Common myeloid progenitor, CD34-positive (primary cell): ENCODE results near the gene ARL11.
"Not testable (repeated sequence)": the region's sequence is repeated elsewhere in the genome, so short reads cannot be mapped to it uniquely, and the experiment has no call there.

Experiments used
- CTCF ChIA-PET: fragments of 350-600 bp; sonication (Branson Sonifier 250); formaldehyde crosslinking; loops from one replicate; lab custom pipeline; 2021; ENCODE audit warnings: antibody characterized with exemption; lab: Charles Lee
- POLR2A ChIA-PET: fragments of 350-600 bp; sonication (Branson Sonifier 250); formaldehyde crosslinking; loops from one replicate; lab custom pipeline; 2021; ENCODE audit warnings: antibody characterized with exemption; lab: Charles Lee
- DNase-seq, 3 donors: peaks; one replicate each; pipeline versions ENCODE4 v3.0.0 to v3.0.0-alpha.2; 2013
- H3K27ac ChIP-seq, 2 experiments: 1 replicate in 1 of 2; 2 replicates in 1 of 2; pipeline ENCODE4 v1.7.0; 2013; ENCODE audit warnings: inconsistent platforms in 2 of 2, low read length in 2 of 2, mild to moderate bottlenecking in 2 of 2, low read depth in 1 of 2, moderate library complexity in 1 of 2; ENCODE audit not compliant: severe bottlenecking in 2 of 2, insufficient read depth in 1 of 2, poor library complexity in 1 of 2
- H3K27me3 ChIP-seq, 5 experiments: replicated peaks in 2 of 5; 1 replicate in 3 of 5; 2 replicates in 2 of 5; pipeline versions ENCODE4 v1.6.1 to v1.7.0; 2013; ENCODE audit warnings: low read length in 4 of 5, mild to moderate bottlenecking in 2 of 5, moderate library complexity in 2 of 5, inconsistent platforms in 1 of 5; ENCODE audit not compliant: insufficient read depth in 5 of 5, control insufficient read depth in 4 of 5
- H3K36me3 ChIP-seq, 4 experiments: 1 replicate in 2 of 4; 2 replicates in 2 of 4; pipeline versions ENCODE4 v1.6.1 to v1.7.0; 2013; ENCODE audit warnings: low read length in 3 of 4, control low read depth in 1 of 4, mild to moderate bottlenecking in 1 of 4; ENCODE audit not compliant: control insufficient read depth in 4 of 4, insufficient read depth in 4 of 4
- H3K4me1 ChIP-seq, 4 experiments: 1 replicate in 3 of 4; 2 replicates in 1 of 4; pipeline versions ENCODE4 v1.6.1 to v1.7.1; 2013; ENCODE audit warnings: low read length in 3 of 4, mild to moderate bottlenecking in 3 of 4, control low read depth in 1 of 4, inconsistent platforms in 1 of 4, moderate library complexity in 1 of 4; ENCODE audit not compliant: control insufficient read depth in 4 of 4, insufficient read depth in 4 of 4; ENCODE audit errors: control extremely low read depth in 1 of 4
- H3K4me3 ChIP-seq, 7 experiments: 1 replicate in 4 of 7; 2 replicates in 3 of 7; pipeline versions ENCODE4 v1.5.1 to v1.7.0; 2013; ENCODE audit warnings: mild to moderate bottlenecking in 7 of 7, low read length in 6 of 7, moderate library complexity in 6 of 7, inconsistent platforms in 2 of 7, low read depth in 2 of 7, control low read depth in 1 of 7; ENCODE audit not compliant: insufficient read depth in 4 of 7, control insufficient read depth in 1 of 7; ENCODE audit errors: extremely low read depth in 1 of 7
- H3K9me3 ChIP-seq, 5 experiments: 1 replicate in 4 of 5; 2 replicates in 1 of 5; pipeline versions ENCODE4 v1.6.1 to v1.7.1; 2013; ENCODE audit warnings: low read length in 4 of 5, mild to moderate bottlenecking in 2 of 5, inconsistent platforms in 1 of 5, low read depth in 1 of 5, moderate library complexity in 1 of 5; ENCODE audit not compliant: control insufficient read depth in 4 of 5, insufficient read depth in 2 of 5; ENCODE audit errors: control extremely low read depth in 1 of 5
- WGBS: methylation state at CpG from one replicate; pipeline ENCODE4 v1.1.5; 2013; ENCODE audit not compliant: insufficient coverage; 5-methylcytosine and 5-hydroxymethylcytosine counted together

Gene ARL11

GRCh38 chr13:49587311-49587847 is 40.9 kb upstream of the ARL11 start:
- POLR2A ChIA-PET = no interaction called here
- CTCF ChIA-PET = interaction anchor here (1.0 kb wide), 1 partner anchor 10 kb away, joined by 3 read pairs; no protein-coding TSS in a partner anchor
- DNase-seq = no peak
- Histone ChIP-seq H3K27me3 (no peaks in the 10 kb centered on the region), H3K4me3 (no peak overlapping the region), H3K9me3 (no peaks in the 10 kb centered on the region), H3K36me3 (peaks cover 0 to 3% (median 1%) of the 10 kb centered on the region in 4 experiments), H3K27ac (no peak overlapping the region), H3K4me1 (peaks cover 6 to 21% (median 16%) of the 10 kb centered on the region in 4 experiments)
- 97% methylated on average over 2 of the region's 2 CpGs for WGBS

GRCh38 chr13:49590714-49591113 is 37.6 kb upstream of the ARL11 start:
- H3K4me1 ChIP-seq, H3K4me3 ChIP-seq, POLR2A ChIA-PET, H3K9me3 ChIP-seq, DNase-seq, H3K27me3 ChIP-seq, H3K27ac ChIP-seq, H3K36me3 ChIP-seq: not testable (repeated sequence)
- CTCF ChIA-PET = interaction anchor here (1.2 to 3.2 kb wide), 3 partner anchors 12 to 290 kb away, joined by 3 to 11 read pairs (median 4); no protein-coding TSS in a partner anchor
- WGBS = 100% methylated on average over 3 of the region's 3 CpGs

GRCh38 chr13:49593876-49594275 is 34.4 kb upstream of the ARL11 start:
- H3K4me1 ChIP-seq, POLR2A ChIA-PET, H3K9me3 ChIP-seq, H3K27ac ChIP-seq, DNase-seq, H3K27me3 ChIP-seq, H3K36me3 ChIP-seq, H3K4me3 ChIP-seq: not testable (repeated sequence)
- no CpG with 5 or more reads among the region's 4 CpGs for WGBS
- CTCF ChIA-PET = interaction anchor here (1.2 kb wide), 1 partner anchor 11 kb away, joined by 3 read pairs; no protein-coding TSS in a partner anchor

- CTCF ChIA-PET = interaction anchor here (1.1 to 1.2 kb wide), 2 partner anchors 9 to 10 kb away, joined by 3 read pairs; no protein-coding TSS in a partner anchor
- POLR2A ChIA-PET = no interaction called here
Measured at GRCh38 chr13:49594576-49594975, 33.7 kb upstream of the ARL11 start.

GRCh38 chr13:49596221-49596620 is 32.1 kb upstream of the ARL11 start:
- CTCF ChIA-PET = interaction anchor here (1.3 to 1.7 kb wide), 3 partner anchors 10 to 36 kb away, joined by 4 to 5 read pairs (median 4); no protein-coding TSS in a partner anchor
- POLR2A ChIA-PET = no interaction called here
- 79% methylated on average over 2 of the region's 2 CpGs for WGBS

More at GRCh38 chr13:49594576-49594975, 33.7 kb upstream of the ARL11 start:
- Histone ChIP-seq H3K36me3 (no peaks in the 10 kb centered on the region), H3K27me3 (no peaks in the 10 kb centered on the region), H3K9me3 (no peaks in the 10 kb centered on the region), H3K4me1 (peaks cover 0 to 5% (median 0%) of the 10 kb centered on the region in 4 experiments), H3K27ac (no peak overlapping the region), H3K4me3 (no peak overlapping the region)
- no peak for DNase-seq

GRCh38 chr13:49597043-49597641 is 31.2 kb upstream of the ARL11 start:
- H3K9me3 ChIP-seq = no peaks in the 10 kb centered on the region
- ChIA-PET POLR2A (interaction anchor here (0.5 to 0.8 kb wide), 2 partner anchors 67 to 69 kb away, joined by 3 read pairs; no protein-coding TSS in a partner anchor), CTCF (interaction anchor here (1.2 to 1.7 kb wide), 5 partner anchors 10 to 48 kb away, joined by 3 to 5 read pairs (median 4); no protein-coding TSS in a partner anchor)
- H3K27me3 ChIP-seq = no peaks in the 10 kb centered on the region
- H3K4me1 ChIP-seq = peaks cover 0 to 5% (median 0%) of the 10 kb centered on the region in 4 experiments
- H3K27ac ChIP-seq = no peak overlapping the region
- H3K4me3 ChIP-seq = no peak overlapping the region
- 75% methylated on average over 10 of the region's 11 CpGs for WGBS
- no peaks in the 10 kb centered on the region for H3K36me3 ChIP-seq
- DNase-seq = peak; percentile 37 to 81 (median 57)

More at GRCh38 chr13:49596221-49596620, 32.1 kb upstream of the ARL11 start:
- Histone ChIP-seq H3K36me3 (no peaks in the 10 kb centered on the region), H3K4me3 (no peak overlapping the region), H3K4me1 (peaks cover 0 to 5% (median 0%) of the 10 kb centered on the region in 4 experiments), H3K27me3 (no peaks in the 10 kb centered on the region), H3K9me3 (no peaks in the 10 kb centered on the region), H3K27ac (no peak overlapping the region)
- DNase-seq = peak in 2 of 3 donors; percentile 9 to 36

- WGBS = 100% methylated on average over 1 of the region's 1 CpG
- DNase-seq = no peak
- Histone ChIP-seq H3K4me1 (peaks cover 0 to 18% (median 6%) of the 10 kb centered on the region in 4 experiments), H3K27me3 (no peaks in the 10 kb centered on the region), H3K36me3 (no peaks in the 10 kb centered on the region), H3K4me3 (no peak overlapping the region), H3K27ac (no peak overlapping the region), H3K9me3 (no peaks in the 10 kb centered on the region)
- ChIA-PET POLR2A (no interaction called here), CTCF (interaction anchor here (0.7 to 2.0 kb wide), 7 partner anchors 9 to 108 kb away, joined by 3 to 11 read pairs (median 3); no protein-coding TSS in a partner anchor)
Measured at GRCh38 chr13:49602005-49602404, 26.3 kb upstream of the ARL11 start.
